HG03521 (cell line): ENCODE results near the gene MYH8.

Experiments
- ATAC-seq: cut with Tn5 transposase; IDR thresholded peaks from one replicate; pipeline ENCODE4 v1.9.1; 2021; ENCODE audit warnings: mild to moderate bottlenecking, moderate library complexity; ENCODE audit not compliant: unreplicated experiment

Gene MYH8

DNA sequence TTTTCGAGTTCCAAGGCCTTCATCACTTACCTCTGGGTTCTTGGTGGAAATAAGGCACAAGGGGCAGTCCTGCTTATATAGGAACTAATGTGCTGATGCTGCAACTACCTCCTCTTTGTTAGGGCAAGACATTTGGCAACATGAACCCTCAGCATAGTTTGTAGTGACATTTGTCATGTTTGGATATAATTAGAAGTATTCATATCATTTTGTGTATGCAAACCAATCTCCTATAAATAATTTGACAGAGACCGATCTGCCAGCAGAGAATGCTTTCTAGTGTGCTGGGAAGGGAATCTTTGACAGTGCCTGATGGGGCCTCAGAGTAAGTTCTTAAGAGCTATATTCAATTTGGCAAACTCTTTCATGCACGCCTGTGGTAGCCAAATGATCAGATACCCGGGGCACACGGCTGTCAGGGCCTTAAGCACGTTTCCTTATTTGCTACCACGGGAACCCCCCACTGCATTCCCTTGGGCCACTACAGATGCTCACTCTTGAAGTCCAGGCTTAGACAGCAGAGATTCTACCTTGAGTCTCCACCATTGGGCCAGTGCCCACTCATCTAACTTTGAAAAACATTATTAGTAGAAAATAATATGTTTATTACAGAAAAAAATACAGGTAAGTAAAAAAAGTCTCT lies at the start of gene MYH8:
Gene MYH8, minus strand, starts transcription at position 51 of the 643 bp plus-strand sequence. CDS start 1,723 bp downstream, outside the sequence.
- no peak for ATAC-seq

DNA sequence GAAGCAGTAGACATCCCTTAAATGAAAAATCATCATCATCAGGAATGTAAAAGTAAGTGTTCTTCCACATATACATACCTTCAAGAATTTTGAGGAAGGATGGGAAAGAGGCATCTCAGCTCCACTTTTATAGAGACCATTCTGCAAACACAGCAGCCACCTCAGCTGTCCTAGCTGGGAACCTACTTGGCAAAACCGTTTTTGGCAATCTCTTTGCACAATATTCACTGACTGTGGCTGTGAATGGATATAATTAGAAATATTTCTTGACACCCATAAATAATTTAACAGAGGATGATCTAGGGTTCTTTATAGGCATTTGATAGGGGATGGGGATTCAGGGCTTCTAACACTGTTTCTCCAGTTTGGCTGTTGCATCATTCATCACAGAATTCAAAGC lies 47.7 kb upstream of the MYH8 start, which contains the start of gene MYH4:
Gene MYH4, minus strand, starts transcription at position 101 of the 400 bp plus-strand sequence. CDS start 2,814 bp downstream, outside the sequence.
- ATAC-seq: no peak

GRCh38 chr17:10463402-10463801 lies 41.7 kb upstream of the MYH8 start:
- no peak for ATAC-seq

- no peak for ATAC-seq
Observed at GRCh38 chr17:10460062-10460461, 38.3 kb upstream of the MYH8 start.

GRCh38 chr17:10458701-10459100 lies 37.0 kb upstream of the MYH8 start:
- ATAC-seq: no peak

DNA sequence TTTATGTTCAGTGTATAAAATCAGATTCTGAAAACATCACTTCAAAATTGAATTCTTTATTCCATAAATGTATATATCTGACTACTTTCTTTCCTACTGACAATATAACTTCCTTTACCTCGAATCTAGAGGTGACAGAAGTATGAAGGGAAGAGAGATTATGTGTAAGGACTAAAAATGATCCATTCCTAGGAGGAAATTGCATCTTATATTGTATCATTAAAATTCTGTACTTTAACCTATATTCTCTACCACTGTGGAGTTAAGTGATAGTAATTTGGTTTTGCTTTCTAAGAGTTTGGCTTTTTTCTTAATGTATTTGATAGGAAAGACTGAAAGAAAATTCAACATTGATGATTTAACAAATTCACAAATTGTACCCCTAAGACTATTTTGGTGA lies 36.2 kb upstream of the MYH8 start:
- ATAC-seq: no peak

DNA sequence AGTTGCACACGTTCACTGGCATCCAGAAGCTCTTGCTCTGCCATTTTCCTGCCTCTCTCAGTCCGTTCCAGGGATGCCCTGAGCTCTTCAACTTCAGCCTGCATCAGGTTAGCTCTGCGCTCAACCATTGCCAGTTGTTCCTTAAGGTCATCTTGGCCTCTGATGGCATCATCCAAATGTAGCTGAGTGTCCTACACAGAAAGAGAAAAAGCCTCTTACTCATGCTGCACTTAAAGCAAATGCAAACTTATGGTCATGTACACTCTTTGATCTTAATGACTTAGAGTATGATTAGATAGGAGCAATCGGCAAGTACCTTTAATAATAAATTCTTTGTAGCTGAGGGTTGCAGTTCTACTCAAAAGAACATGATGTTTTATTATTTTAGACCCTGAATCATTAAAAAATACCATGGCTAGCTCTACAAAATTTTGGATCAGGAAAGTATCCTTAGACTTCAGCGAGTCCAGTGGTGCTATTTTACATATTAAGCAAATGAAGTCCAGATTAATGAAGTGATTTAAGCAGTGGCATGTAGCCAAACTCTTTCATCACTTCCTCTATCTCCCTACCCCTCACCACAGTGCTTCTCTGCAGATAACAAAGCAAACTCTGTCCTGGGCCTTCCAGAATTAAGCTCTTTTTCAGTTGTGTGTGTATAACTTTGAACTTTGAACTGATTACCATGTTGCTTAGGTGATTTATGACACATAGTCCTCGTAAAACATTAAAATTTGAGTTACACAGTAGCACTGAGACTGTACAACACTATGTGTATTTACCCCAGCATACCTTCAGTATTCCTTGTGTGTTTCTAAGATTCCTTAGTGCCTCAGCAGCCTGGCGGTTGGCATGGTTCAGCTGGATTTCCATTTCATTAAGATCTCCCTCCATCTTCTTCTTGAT lies 25.5 kb upstream of the MYH8 start:
- no peak for ATAC-seq

DNA sequence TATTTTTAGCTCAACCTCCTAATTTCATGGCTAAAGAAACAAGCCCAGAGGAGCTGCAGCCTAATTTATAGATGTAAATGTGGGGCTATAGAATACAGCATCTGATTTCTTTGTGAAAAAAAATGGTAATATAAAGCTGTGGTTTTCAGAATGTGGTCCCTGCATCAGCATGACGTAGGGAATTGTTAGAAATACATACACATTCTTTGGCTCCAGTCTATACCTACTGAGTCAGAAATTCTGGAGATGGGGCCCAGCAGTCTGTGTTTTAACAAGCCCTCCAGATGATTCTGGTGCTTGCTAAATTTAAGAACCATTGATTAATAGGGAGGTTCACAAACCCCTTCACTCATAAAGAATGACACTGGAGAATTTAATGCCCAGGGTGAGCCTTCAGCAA lies 18.1 kb upstream of the MYH8 start:
- ATAC-seq: no peak

DNA sequence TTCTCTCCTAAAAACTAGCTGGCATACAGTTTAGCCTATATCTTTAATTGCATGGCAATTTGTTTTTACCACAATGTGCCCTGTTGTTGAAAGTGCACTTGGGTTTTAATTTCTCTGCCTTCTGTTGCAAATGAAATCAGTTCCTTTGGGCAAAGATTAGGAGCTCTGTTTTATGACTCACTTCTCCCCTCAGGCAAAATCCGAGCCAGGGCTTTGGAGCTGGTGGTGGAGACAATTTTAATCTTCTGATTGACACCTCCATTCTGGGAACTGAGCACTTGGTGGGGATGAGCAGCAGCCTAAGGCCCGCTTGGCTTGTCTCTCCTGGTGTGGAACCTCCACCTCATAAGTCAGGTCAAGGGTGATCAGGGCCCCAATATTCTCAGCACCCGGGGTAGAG lies 13.3 kb upstream of the MYH8 start:
- no peak for ATAC-seq

GRCh38 chr17:10429421-10430045 lies 7.8 kb upstream of the MYH8 start:
- no peak for ATAC-seq

GRCh38 chr17:10428781-10429180 lies 7.0 kb upstream of the MYH8 start:
- ATAC-seq: no peak

GRCh38 chr17:10421211-10421610 lies 539 bp downstream of the MYH8 start:
- no peak for ATAC-seq

GRCh38 chr17:10420811-10421210 lies 939 bp downstream of the MYH8 start:
- no peak for ATAC-seq

DNA sequence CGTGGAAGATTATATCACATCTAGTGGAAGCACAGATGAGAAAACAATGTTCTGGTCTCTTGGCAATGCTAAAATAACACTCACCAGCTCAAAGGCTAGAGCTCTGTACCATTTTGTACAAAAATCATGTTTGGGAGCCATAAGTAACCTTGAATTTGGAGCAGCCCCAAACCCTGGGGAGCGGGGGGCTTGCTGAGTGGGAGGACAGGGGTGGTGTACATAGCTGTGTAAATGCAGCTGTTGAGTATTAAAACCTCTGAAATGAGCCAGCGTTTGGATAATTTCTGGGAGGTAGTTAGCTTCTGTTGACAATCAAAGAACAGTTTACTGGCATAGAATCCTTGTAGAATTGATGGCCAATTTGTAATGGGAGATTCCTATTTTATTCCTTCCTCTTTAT lies 4.3 kb downstream of the MYH8 start:
- no peak for ATAC-seq

DNA sequence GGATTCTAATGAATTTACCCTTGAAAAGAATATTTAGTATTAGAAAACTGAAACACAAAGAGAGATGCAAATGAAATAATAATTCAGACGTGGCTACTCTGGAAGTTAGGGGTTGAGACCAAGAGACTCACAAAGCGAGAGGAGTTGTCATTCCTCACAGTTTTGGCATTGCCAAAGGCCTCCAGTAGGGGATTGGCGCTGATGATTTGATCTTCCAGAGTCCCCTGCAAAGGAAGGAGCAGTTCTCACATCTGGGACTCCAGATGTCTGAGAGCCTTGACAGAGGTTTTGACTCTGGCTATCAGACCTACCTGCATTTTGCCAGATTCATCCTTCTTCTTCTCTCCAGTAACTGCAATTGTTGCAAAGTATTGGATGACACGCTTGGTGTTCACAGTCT lies 6.6 kb downstream of the MYH8 start:
- ATAC-seq: no peak

- ATAC-seq: no peak
Observed at GRCh38 chr17:10403589-10403988, 18.2 kb downstream of the MYH8 start.

- no peak for ATAC-seq
Observed at GRCh38 chr17:10398352-10398751, 23.4 kb downstream of the MYH8 start.

DNA sequence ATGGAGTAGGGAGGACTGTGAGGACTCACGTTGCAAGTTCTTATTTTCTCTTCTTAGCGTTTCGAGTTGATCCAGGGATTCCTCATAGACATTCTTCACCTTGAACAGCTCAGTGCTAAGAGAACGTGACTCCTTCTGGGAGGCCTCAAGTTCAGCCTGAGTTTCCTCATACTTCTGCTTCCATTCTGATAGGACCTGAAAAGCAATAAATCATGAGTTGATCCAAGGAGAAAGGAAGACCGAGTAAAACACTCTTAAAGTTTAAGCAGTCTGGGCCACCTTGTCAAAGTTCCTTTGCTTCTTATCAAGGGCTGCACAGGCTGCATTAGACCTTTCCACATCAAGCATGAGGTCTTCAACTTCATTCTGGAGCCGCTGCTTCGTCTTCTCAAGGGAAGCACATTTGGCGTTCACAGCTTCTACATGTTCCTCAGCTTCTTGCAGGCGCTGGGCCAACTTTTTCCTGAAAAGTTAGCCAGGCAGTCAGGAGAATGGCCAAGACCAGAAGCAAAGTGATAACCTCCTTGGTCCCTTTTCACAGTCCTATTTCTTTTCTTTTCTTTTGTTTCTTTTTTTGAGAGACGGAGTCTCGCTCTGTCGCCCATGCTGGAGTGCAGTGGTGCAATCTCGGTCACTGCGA lies 25.1 kb downstream of the MYH8 start:
- ATAC-seq: no peak

DNA sequence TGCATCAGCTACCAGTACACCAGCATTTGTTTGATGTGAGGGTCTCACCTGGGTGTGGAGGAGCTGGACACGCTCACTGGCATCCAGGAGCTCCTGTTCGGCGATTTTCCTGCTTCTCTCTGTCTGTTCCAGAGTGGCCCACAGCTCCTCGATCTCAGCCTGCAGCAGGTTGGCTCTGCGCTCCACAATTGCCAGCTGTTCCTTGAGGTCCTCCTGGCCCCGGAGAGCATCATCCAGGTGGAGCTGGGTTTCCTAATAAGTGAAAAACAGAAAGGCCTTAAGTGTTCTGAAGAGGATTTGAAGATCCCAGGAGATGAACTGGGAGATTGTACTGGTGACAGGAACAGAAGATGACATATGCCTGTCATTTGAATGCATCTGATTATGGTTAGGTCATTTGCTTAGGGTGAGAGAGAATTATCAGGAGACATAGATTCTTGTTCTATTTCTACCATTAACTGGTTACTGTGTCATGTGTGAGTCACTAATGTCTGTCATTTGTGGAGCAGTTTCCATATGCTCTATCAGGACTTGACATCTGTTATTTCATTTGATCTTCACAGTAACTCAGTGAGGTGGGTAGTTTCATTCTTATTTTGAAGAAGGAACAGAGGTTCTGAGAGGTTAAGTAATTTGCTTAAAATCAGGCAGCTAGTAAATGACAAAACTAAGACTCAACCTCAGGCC lies 27.4 kb downstream of the MYH8 start:
- no peak for ATAC-seq

DNA sequence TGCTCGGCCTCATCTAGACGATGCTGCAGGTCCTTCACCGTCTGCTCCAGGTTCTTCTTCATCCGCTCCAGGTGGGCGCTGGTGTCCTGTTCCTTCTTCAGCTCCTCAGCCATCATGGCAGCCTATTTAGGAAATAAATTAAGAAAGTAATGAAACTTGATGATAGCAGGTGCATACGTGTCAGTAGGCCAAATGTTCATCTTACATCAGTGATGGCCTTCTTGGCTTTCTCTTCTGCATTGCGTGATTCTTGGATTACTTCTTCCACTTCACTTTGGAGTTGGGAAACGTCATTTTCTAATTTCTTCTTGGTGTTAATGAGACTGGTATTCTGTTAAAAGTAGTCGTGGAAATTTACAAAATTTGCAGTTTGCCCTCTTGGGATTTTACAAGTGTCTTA lies 28.9 kb downstream of the MYH8 start:
- ATAC-seq: no peak

GRCh38 chr17:10385871-10386270 lies 35.9 kb downstream of the MYH8 start:
- no peak for ATAC-seq
